HG02852 (cell line): Measurements from ENCODE around the gene KIAA1217.

Experiments used
- ATAC-seq: cut with Tn5 transposase; IDR thresholded peaks from one replicate; pipeline ENCODE4 v1.9.1; 2021; ENCODE audit warnings: mild to moderate bottlenecking, moderate library complexity; ENCODE audit not compliant: unreplicated experiment

Gene KIAA1217

GRCh38 chr10:24288581-24288980, 79.6 kb downstream of the KIAA1217 start:
- no peak for ATAC-seq

GRCh38 chr10:24289235-24289634, 80.3 kb downstream of the KIAA1217 start:
- ATAC-seq: no peak

- no peak for ATAC-seq
Observed at GRCh38 chr10:24292304-24293293, 83.7 kb downstream of the KIAA1217 start.

GRCh38 chr10:24299578-24300260, 90.8 kb downstream of the KIAA1217 start:
- ATAC-seq: no peak

- ATAC-seq: no peak
Observed at GRCh38 chr10:24303522-24304310, 94.8 kb downstream of the KIAA1217 start.

- ATAC-seq: no peak
Observed at GRCh38 chr10:24305551-24306506, 96.9 kb downstream of the KIAA1217 start.

GRCh38 chr10:24306507-24306875, 97.6 kb downstream of the KIAA1217 start:
- ATAC-seq: no peak

GRCh38 chr10:24307116-24307515, 98.2 kb downstream of the KIAA1217 start:
- ATAC-seq: no peak

GRCh38 chr10:24307696-24308485, 99.0 kb downstream of the KIAA1217 start:
- no peak for ATAC-seq

GRCh38 chr10:24310104-24310503, 101.2 kb downstream of the KIAA1217 start:
- no peak for ATAC-seq

- no peak for ATAC-seq
Observed at GRCh38 chr10:24311888-24312287, 103.0 kb downstream of the KIAA1217 start.

GRCh38 chr10:24313283-24313682, 104.3 kb downstream of the KIAA1217 start:
- no peak for ATAC-seq

GRCh38 chr10:24315211-24315610, 106.3 kb downstream of the KIAA1217 start:
- no peak for ATAC-seq

- ATAC-seq: no peak
Observed at GRCh38 chr10:24318517-24318916, 109.6 kb downstream of the KIAA1217 start.

- no peak for ATAC-seq
Observed at GRCh38 chr10:24320373-24320772, 111.4 kb downstream of the KIAA1217 start.

GRCh38 chr10:24324651-24325050, 115.7 kb downstream of the KIAA1217 start:
- no peak for ATAC-seq

- no peak for ATAC-seq
Observed at GRCh38 chr10:24331457-24331856, 122.5 kb downstream of the KIAA1217 start.

- ATAC-seq: no peak
Observed at GRCh38 chr10:24333736-24334135, 124.8 kb downstream of the KIAA1217 start.

- no peak for ATAC-seq
Observed at GRCh38 chr10:24334279-24334939, 125.5 kb downstream of the KIAA1217 start.
